HG03139 (cell line): ENCODE results near the gene IL11RA.

Experiments
- ATAC-seq: cut with Tn5 transposase; IDR thresholded peaks from one replicate; pipeline ENCODE4 v1.9.1; 2021; ENCODE audit not compliant: unreplicated experiment

The IL11RA gene

DNA sequence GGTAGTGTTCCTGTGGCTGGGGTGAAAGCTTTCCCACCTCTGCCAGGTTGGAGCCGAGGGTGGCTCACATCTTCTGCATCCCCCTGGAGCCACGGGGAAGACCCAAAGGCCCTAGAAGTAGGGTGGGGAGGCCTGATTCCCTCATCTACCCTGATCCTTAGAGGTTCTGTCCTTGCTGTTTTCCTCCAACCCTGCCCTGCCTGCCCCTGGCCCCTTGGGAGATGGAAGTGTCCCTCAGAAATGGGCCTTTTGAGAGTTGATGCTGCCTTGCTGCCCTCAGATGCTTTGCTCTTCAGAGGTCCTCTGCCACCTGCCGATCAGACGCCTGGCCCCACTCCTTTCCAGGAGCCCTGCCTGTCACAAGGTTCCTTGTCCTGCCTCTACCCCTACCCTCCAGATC is 32.8 kb downstream of the IL11RA start:
- no peak for ATAC-seq

GRCh38 chr9:34685591-34685990 is 33.6 kb downstream of the IL11RA start:
- no peak for ATAC-seq

- ATAC-seq, result no peak
Observed at GRCh38 chr9:34686231-34686630, 34.2 kb downstream of the IL11RA start.

DNA sequence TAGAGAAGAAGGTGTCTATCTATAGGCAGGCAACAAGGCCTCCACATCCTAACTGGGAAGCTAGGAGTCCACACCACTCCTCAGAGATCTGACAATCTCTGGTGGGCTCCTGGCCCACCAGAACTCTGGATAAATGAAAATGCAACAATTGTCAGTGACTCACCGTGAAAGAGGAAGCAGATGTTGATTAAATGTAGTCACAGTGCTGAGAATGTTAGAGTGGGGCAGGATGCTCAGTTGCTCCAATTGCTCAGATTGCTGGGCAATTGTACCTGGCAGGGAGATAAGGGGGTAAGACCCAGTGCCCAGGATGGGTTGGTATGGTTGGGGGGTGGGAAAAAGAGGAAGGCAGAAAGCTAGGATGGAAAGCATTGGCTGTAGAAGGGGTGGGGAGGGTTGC is 34.7 kb downstream of the IL11RA start:
- ATAC-seq, result no peak

DNA sequence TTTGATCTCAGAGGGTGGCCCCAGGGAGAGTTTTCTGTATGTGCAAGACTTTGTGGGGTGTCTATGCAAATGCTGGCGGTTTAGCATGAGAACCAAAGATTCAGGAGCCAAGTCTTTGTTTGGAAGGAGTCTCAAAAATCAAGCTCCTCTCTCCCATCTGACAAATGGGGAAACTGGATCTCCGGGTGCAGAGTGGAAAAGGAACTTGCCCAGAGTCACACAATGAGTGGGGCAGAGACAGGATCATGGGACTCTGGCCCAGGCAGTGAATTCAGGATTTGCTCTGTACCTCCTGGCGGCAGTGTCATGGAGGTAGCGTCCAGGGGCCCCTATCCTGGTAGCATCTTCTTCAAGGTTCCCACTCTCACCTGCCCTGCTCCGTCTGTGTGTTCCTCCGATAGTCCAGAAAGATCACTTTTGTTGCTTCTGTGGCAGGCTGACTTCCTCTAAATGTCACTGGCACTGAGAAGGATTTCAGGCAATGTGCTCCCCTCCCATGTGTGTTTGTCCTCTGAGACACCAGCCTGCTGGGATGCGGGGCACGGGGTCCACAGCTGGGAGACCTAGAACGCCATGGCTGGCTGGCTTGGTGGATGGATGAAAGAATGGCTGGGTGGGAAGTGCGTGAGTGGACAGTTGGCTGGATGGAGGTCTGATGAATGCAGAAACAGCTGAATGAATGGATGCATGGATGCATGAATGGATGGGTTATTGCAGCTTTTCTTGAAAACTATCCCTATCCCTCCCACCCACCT is 35.5 kb downstream of the IL11RA start:
- ATAC-seq, result no peak

DNA sequence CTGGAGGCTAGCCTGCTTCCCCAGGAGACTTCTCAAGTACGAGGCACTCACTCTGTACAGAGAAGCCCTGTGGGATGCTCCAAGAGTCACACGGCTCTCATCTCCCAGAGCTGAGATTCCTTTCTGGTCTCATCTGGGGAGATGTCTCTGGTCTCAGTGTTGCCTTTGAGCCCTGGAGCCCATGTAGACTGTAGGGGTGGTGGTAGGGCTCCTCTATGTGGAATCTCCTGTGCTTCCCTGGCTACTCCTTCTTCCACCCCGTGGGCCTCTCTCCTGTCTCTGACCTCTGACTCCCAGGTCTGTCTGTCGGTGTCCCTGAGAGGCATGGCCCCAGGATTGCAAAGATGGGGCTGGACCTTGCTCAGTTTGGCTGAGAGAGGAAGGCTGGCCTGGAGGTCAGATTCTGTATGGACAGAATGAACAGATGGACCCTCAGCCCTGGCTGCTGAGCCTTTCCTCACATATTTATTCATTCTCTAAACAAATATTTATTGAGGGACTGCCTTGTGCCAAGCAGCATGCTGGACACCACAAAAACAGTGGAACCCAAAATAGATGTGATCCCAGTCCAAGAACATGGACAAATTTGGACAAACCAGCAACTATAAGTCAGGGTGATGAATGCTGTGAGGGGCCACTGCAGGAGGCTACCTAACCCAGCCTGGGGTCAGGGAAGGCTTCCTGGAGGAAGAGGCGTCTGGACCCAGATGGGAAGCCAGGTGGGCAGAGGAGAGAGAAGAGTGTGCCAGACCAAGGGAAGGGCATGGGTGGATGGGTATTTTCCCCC is 36.5 kb downstream of the IL11RA start:
- ATAC-seq, result no peak

- no peak for ATAC-seq
Observed at GRCh38 chr9:34689116-34689470, 37.1 kb downstream of the IL11RA start.

- no peak for ATAC-seq
Observed at GRCh38 chr9:34689512-34689911, 37.5 kb downstream of the IL11RA start.

DNA sequence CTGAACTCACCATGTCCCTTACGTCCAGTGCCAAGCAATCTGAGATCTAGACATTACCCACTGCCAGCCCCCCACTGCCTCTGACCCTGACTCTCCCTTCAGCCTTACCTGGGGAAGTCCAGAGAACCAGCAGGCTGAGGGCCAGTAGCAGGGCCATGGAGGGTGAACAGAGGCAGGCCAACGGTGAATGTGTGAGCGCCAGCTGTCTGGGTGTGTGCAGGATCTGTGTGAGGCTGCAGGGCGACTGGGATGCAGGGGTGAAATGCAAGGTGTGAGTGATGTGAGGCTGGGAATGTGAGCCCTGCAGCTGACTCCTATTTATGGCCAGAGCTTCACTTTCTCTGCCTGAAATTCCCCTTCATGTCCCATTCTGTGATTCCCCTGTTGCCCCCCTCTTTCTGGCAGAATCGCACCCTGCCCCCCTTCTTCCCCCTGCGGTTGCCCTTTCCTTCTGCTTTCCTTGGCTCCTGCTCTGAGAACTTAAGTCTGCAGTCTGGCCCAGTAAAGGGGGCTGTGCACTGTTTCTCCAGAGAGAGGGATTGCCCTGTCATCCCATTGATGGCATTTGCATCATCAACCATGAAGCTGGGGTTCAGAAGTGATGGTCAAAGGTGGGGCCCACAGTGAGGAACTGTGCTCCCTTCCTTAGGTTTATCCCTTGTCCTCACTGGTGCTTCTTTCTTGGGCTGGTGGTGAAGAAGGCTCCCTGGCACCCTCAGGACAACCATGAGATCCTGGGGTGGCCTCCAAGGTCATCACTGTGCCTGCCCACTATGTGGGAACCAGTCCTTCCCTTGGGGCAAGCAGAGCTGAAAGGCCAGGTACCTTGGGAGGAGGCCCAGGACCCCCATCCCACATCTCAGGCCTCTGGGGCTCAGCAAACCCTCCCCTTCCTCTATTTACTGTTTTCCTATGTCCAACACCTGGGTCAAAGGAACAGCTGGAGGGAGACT is 39.3 kb downstream of the IL11RA start, which contains the start of gene CCL19:
CCL19 (minus strand) TSS at position 294 of the 953 bp plus-strand sequence; CDS start at position 157, 137 bp downstream.
- ATAC-seq, result no peak

GRCh38 chr9:34691936-34692315 is 39.9 kb downstream of the IL11RA start:
- no peak for ATAC-seq

- no peak for ATAC-seq
Observed at GRCh38 chr9:34693560-34693959, 41.6 kb downstream of the IL11RA start.

DNA sequence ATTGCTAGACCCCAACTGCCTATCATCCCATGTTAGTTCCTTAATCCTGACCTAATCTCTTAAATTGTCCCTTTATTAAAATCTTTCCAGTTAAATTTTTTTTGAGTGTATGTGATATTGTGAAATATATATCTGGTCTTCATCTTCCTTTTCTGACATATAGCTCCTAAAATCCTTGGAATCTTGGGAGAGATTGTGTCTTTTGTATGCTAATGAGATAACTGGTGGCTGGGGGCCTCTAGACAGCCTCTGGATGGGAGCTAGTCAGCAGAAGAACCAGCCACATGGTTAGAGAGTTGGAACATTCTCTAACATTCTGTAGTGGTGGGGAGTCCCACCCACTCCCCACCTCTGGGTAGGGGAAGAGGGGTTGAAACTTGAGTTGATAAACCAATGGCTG is 42.8 kb downstream of the IL11RA start:
- no peak for ATAC-seq

DNA sequence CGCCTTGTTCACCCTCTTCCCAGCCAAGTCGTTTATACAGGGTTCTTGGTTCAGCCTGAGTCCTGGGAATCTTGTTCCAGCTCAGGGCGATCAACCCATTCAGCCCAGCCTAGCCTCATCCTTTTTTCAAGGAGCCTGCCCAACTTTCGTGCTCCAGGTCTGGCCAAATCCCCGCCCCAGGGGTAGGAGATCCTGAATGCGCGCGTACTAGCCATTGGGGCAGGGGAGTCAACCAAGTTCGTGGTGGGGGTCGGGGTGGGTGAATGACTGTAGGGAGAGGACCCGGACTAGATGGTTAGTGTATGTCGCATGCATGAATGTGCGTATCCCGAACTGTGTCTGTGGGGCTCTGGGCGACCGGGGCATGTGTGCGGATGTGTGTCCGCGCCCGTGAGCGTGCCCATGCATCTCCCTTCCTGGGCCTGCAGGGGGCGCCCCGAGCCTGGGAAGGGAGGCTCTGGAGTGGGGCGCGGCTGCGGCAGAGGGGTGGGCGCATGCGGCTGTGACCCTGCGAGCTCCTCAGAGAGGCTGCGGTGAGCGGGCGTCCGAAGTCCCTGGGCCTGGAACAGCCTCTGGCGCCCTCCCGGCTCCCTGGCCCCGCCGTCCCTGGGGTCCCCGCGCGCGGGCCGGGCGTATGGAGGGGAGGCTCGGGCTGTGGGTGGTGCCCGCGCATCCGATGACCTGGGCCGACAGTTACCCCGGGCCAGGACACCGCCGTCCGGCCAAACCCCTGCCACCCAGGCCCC is 49.2 kb downstream of the IL11RA start:
- ATAC-seq, result no peak

DNA sequence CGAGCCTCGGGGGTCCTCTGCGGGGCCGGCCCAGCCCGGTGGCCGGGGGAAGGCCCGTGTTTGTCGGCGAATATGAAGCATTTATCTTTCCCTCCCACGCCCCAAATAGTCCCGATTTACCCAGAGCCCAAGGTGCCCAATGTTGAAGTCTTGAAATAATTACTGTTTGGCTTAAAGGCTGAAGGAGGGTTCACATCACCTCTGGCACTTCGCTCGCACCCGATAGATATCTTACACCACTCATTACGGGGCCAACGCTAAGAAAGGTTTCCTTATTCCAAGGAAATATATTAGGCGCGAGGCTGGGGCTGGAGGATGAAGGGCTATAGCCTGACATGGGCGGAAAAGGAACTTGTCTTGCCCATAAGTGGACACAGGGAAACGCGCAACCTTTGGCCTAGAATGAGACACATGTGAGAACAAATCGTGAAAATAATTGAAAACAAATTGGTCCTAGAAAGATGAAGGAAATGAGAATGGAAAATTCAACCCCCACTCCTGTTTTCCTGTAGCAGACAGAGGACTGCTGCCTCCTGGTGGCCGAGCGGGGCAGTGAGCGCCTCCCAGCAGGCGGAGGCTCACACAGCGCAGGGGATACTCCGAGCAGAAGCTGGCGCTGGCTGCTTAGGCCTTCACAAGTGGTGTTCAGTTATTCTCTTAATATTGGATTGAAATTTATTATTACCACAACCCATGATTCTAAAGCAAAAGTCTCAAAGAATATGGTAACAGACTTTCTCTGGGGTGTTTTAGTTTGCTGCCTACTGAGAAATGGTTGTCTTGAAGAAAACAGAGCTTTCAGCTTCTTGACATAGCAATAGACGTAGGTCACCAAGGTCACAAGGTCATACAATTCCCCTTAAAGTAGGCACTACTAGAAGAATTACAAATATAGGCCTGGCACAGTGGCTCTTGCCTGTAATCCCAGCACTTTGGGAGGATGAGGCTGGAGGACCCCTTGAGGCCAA is 50.1 kb downstream of the IL11RA start:
- ATAC-seq, result no peak

- no peak for ATAC-seq
Observed at GRCh38 chr9:34707130-34707529, 55.1 kb downstream of the IL11RA start.

DNA sequence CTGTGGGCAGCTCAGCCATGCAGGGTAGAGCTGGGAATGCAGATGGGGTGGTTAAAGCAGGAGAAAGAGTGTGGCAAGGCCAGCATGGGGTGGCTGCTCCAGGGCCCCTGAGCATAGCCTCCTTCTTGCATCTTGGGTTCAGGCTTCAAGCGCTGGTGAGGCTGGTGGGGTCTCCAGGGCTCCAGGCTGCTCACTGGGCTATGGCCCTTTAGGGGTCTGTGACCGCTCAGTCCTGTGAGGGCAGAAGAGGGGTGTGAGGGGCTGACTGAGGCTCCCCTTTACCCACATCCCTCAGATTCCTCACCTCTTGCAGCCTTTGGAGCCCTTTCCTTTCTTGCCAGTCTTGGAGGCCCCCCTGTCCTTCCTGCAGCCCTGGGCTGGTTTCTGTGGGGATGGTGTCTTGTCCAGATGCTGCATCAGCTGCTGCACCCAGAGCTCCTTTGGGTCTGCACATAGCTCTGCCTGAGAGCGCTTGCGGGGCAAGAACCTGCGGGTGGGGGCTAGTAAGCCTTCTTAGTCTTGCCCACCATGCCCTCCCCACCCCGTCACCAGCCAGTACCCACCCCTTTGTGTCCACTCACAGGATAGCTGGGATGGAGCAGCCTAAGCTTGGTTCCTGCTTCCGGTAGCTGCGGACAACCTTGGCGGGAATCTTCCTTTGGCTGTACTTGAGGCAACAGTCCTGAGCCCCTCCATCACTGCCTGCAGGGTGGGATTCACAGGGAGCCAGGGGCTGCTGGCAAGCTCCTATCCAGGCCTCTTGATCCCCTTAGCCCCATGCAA is 57.4 kb downstream of the IL11RA start:
- ATAC-seq, result no peak

- no peak for ATAC-seq
Observed at GRCh38 chr9:34710023-34710422, 58.0 kb downstream of the IL11RA start, which contains the start of gene CCL21. TSS of gene CCL21 (minus strand) at chr9:34710136. CDS start at chr9:34710066, 70 bp downstream.
